ENCODE measurements around the gene GPR85. TPM values are rescaled to one million over a fixed set of nuclear protein-coding genes. Genes with fewer than 3 reads are reported as not detected.

The GPR85 gene
- total RNA-seq, 6 donors from 2014 or later, result 0.39 to 3.3 (median 1.7) TPM; not detected in 2

GRCh38 chr7:113125728-113126127 is 39.1 kb upstream of the GPR85 start:
- Histone ChIP-seq H3K27ac (no peak overlapping the region), H3K9me3 (no peaks in the 10 kb centered on the region), H3K4me1 (no peaks in the 10 kb centered on the region), H3K4me3 (no peak overlapping the region), H3K27me3 (no peaks in the 10 kb centered on the region), H3K36me3 (no peaks in the 10 kb centered on the region)
- ATAC-seq (ENCODE audit: low FRiP score in 2 of 2), result no peak
- no peak for DNase-seq
- WGBS, 2 donors, result 73 to 82% methylated on average over 2 of the region's 2 CpGs
- TF ChIP-seq CTCF (IDR thresholded peaks at IDR 0.05) (no peak), POLR2AphosphoS5 (IDR thresholded peaks at IDR 0.05) (no peak), EP300 (IDR thresholded peaks at IDR 0.05) (no peak), POLR2A (IDR thresholded peaks at IDR 0.05) (no peak)

GRCh38 chr7:113122744-113123143 is 36.1 kb upstream of the GPR85 start:
- Histone ChIP-seq H3K4me1 (peaks cover 0 to 6% (median 3%) of the 10 kb centered on the region in 4 donors), H3K27ac (no peak overlapping the region), H3K9me3 (no peaks in the 10 kb centered on the region), H3K4me3 (no peak overlapping the region), H3K27me3 (no peaks in the 10 kb centered on the region), H3K36me3 (no peaks in the 10 kb centered on the region)
- no peak for TF ChIP-seq POLR2A (IDR thresholded peaks at IDR 0.05)
- TF ChIP-seq CTCF (IDR thresholded peaks at IDR 0.05), result no peak
- no peak for TF ChIP-seq POLR2AphosphoS5 (IDR thresholded peaks at IDR 0.05)
- no peak for TF ChIP-seq EP300 (IDR thresholded peaks at IDR 0.05)
- ATAC-seq (ENCODE audit: low FRiP score in 2 of 2) (no peak), DNase-seq (no peak)

GRCh38 chr7:113120647-113121046 is 34.0 kb upstream of the GPR85 start:
- Histone ChIP-seq H3K4me3 (no peak overlapping the region), H3K9me3 (no peaks in the 10 kb centered on the region), H3K27ac (no peak overlapping the region), H3K36me3 (peaks cover 0 to 4% (median 0%) of the 10 kb centered on the region in 4 donors), H3K27me3 (no peaks in the 10 kb centered on the region), H3K4me1 (peaks cover 0 to 13% (median 10%) of the 10 kb centered on the region in 4 donors)
- no peak for ATAC-seq (ENCODE audit: low FRiP score in 2 of 2)
- WGBS, 2 donors, result 88 to 89% methylated on average over 1 of the region's 1 CpG
- TF ChIP-seq CTCF (IDR thresholded peaks at IDR 0.05) (no peak), POLR2AphosphoS5 (IDR thresholded peaks at IDR 0.05) (no peak), EP300 (IDR thresholded peaks at IDR 0.05) (no peak), POLR2A (IDR thresholded peaks at IDR 0.05) (no peak)
- no peak for DNase-seq

GRCh38 chr7:113119429-113119828 is 32.8 kb upstream of the GPR85 start:
- TF ChIP-seq POLR2AphosphoS5 (IDR thresholded peaks at IDR 0.05) (no peak), POLR2A (IDR thresholded peaks at IDR 0.05) (no peak), CTCF (IDR thresholded peaks at IDR 0.05) (no peak), EP300 (IDR thresholded peaks at IDR 0.05) (no peak)
- ATAC-seq (ENCODE audit: low FRiP score in 2 of 2), result no peak

More at GRCh38 chr7:113119429-113119828, 32.8 kb upstream of the GPR85 start:
- 85 to 91% methylated on average over 6 of the region's 6 CpGs for WGBS, 2 donors
- no peak for DNase-seq
- Histone ChIP-seq H3K27me3 (no peaks in the 10 kb centered on the region), H3K27ac (no peak overlapping the region), H3K4me1 (peaks cover 0 to 13% (median 10%) of the 10 kb centered on the region in 4 donors), H3K36me3 (peaks cover 0 to 4% (median 0%) of the 10 kb centered on the region in 4 donors), H3K9me3 (no peaks in the 10 kb centered on the region), H3K4me3 (no peak overlapping the region)

Data from upper lobe of left lung (tissue), 6 donors.